Epidermal melanocyte (primary cell): ENCODE measurements around the gene INTS4.
"Not testable (repeated sequence)": the region's sequence is repeated elsewhere in the genome, so short reads cannot be mapped to it uniquely, and the experiment has no call there.

Experiments
- DNase-seq: peaks from one replicate; pipeline ENCODE4 v3.0.0; 2011; ENCODE audit warnings: low spot score; ENCODE audit not compliant: insufficient read length

INTS4 gene

DNA sequence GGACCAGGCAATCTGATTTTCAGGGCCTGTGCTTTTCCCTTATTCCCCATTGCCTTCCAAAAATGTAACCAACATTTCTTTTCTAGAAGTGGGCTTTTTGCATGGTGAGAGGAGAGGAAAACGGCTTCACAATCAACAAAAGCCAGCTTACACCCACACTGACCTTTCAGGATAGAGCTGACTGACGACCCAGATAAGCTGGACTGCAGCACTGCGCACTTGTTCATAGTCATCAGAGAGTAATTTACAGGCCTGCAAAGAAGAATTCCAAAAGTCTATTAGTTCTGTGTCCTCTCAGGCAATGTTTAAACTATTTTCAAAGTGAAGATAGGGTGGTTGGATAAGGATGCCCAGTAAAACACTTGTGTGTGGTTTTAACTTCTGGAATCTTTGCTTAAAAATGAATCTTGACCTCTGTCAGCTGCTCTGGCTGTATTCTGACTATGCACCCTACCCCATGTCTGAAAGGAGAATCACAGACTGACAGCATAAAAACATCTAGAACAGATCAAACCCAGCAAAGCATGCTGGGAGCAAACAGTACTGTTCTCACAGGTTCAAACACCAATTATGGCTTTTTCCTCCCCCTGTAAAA is 35.8 kb downstream of the INTS4 start:
- DNase-seq, result not testable (repeated sequence)

DNA sequence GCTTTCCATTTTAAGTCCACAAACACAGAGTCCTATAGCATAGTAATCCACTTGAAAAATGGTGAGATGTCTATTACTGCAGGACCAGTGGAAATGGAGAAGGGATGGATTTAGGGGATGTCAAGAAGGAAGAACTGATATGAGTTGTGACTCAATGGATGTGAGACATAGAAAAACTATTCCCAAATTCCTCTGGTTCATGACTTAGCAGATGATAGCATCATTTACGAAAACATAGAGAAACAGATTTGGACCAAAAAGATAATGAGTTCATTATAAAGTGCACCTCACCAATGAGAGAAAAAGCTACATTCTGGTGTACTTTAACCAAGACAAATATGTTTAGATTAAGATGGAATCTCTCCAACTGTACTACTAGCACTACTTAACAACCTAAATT is 51.2 kb downstream of the INTS4 start:
- DNase-seq, result not testable (repeated sequence)

DNA sequence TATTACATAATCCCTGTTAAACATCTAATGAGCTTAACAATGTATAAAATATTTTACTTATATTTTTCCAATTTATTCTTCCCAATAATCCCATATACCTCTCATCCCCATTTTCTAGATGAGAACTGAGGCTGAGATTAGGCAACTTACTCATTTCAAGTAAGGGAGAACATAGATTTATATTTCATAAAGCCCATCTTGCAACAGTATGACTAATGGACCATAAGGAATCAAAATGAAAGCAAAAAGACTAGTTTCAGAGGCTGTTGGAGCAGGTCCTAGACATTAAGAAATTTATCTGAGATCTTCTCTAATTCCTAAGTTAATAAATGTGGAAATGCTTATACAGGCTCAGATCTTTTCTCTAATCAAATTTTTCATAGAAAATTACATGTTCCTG is 52.0 kb downstream of the INTS4 start:
- DNase-seq, result not testable (repeated sequence)

DNA sequence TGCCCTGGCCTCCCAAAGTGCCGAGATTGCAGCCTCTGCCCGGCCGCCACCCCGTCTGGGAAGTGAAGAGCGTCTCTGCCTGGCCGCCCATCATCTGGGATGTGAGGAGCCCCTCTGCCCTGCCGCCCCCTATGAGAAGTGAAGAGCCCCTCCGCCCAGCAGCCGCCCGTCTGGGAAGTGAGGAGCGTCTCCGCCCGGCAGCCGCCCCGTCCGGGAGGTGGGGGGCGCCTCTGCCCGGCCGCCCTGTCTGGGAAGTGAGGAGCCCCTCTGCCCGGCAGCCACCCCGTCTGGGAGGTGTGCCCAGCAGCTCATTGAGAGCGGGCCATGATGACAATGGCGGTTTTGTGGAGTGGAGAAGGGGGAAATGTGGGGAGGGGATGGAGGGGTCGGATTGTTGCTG is 60.9 kb downstream of the INTS4 start:
- not testable (repeated sequence) for DNase-seq

DNA sequence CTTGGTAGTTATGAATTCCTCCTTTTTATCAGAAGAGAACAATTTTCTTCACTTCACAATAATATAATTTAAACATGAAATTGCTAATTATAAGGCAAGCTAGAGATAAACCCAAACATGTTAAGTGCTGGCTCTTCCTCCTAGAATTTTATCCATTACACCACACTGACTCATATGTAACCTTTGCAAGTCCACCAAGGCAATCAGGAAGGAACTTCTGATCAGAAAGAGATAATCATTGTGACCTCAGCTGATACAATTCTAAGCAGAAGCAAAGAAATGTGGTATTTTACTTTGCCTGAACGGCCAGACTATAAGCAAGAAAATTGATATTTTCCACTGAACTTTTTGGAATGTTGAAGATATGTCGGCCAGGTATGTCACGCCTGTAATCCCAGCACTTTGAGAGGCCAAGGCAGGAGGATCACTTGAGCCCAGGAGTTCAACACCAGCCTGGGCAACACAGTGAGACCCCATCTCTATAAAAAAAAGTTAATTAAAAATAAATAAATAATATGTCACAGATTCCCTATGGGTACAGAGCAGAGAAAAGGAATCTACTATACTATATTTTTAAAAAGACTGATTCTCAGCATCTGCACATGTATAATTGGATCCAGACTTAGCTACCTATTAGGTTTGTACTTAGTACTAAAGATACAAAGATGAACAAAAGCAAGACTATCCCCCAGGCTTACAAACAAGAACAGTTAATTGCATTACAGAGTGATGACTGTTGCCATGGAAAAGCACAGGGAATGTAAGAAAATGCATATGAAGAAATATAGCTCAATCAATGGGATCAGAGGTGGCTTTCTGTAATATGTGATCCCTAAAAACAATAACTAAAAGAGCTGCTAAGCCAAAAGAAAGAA is 63.9 kb downstream of the INTS4 start:
- not testable (repeated sequence) for DNase-seq

DNA sequence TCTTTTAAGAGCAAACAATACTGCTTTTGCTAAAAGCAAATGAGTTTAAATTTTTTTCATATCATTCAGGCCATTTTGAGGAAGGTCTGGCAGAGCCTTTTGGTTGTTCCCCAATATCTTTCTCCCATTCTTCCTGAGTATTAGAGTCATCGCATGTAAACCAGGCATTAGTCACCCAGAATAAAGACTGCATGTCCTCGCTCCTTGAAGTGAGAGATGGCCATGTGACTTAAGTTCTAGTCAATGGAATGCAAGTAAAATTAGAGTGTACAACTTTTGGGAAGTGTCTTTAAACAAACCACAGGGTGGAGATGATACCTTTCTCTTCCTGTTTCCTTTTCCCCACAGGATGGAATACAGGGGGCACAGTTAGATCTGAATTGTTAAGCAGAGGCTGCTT is 76.8 kb downstream of the INTS4 start:
- DNase-seq, result not testable (repeated sequence)

DNA sequence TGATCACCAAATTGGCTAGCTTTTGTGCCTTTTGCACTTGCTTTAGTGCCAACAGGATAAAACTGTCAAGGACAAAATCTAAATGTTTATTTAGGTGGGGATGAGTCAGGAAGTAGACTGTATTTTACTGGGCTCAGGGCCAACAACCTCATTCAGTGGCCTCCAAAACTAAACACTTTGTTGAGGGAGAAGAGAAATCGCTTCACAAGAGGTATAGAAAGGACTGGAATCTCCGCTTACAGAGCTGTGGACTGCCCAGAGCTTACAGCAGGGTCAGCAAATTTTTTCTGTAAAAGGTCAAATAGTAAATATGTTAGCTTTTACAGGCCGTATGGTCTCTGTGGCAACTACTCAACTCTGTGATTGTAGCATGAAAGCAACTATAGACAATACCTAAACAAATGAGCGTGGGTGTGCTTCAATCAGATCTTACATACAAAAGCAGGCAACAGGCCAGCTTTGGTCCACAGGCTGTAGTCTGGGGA is 80.1 kb downstream of the INTS4 start:
- not testable (repeated sequence) for DNase-seq

DNA sequence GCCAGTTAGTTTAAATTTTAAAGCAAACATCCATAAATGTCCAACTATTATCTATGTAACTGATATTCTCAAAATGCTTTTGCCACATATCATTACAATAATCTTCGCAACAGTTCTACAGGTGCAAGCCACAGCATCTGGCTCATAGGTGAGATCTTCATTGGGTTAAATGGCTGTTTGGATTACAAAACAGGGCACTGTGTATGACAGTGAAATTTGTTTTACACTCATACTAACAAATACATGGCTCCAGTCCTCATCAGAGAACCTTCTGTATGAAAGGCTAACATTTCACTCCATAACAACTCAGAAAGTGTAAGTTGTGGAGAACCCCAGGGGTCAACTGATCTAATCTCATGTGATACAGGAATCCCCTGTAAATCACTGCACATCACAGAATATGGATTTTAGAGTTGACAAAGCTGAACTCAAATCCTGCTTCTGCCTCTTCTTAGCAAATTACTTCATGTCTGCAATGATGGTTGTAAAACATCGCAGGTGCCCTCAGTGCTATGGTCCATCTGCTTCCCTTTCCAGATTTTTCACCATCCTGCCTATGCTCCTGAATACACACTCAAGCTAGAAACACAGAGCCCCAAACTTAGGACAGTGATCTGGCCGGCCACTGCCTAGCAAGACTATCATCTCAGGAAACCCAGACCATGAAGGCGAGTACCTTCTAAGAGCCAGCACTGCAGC is 80.7 kb downstream of the INTS4 start:
- not testable (repeated sequence) for DNase-seq

DNA sequence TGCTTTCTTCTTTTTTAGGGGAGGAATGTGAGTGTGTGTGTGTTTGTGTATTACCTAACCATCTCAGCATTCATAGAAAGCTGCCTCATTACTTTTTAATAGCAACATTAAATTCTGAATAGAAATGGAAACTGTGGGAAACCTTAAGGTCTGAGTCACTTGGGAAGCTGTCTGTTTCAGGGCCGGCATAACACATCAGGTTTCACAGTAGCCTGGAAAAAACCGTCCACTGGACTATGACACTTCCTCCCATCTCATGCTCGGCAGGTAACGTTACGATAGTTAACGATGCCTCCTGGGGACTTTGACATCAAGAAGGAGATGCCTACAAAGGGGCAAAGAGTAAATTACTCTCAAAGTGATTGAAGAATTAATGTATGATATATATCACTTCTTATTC is 83.6 kb downstream of the INTS4 start:
- not testable (repeated sequence) for DNase-seq

DNA sequence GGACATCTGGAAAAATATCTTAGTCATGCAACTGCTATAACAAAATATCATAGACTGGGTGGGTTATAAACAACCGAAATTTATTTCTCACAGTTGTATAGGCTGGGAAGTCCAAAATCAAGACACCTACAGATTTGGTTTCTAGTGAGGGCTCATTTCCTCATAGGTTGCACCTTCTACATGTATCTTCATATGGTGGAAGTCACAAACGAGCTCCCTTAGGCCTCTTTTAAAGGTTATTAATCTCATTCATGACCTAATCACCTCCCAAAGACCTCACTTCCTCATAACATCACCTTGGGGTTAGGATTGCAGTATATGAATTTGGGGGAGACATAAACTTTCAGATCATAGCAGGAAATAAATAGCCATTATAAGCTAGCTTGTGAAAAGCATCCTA is 85.2 kb downstream of the INTS4 start:
- DNase-seq, result no peak

DNA sequence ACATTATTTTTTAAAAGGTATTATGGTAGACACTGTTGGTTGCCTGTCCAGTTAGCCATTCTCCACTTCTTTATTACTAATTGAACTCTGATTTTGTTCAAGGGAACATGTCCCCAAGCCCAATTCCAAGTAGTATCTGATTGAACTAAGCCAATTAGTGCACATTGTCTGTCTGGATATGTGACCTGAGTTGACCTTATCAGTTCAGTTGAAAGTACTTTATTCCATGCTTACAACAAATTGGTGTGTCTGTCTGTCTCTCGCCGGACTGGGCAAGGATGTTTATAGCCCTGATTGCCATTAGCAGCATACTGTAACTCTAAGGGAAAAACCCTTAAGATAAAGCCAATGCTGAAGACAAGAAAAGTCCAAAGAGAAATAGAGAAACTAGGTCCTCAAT is 85.6 kb downstream of the INTS4 start:
- DNase-seq, result no peak

DNA sequence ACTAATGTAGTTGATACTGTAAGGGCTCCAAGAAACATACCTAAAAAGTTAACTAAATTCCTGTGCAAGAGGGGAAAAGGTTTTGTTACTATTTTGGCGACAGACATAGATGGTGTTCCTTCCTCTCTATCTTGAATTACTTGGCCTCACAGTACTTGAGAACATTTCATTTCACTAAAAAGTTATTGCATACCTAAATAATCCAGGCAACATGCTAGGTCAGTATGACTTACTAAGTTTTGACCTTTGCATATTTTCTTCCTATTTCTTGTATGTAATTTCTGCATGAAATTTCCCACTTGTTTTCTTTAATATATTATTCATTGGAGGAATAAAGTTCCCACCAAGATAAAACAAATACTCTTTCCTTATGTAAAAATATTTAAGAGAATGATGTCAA is 99.5 kb downstream of the INTS4 start:
- not testable (repeated sequence) for DNase-seq

DNA sequence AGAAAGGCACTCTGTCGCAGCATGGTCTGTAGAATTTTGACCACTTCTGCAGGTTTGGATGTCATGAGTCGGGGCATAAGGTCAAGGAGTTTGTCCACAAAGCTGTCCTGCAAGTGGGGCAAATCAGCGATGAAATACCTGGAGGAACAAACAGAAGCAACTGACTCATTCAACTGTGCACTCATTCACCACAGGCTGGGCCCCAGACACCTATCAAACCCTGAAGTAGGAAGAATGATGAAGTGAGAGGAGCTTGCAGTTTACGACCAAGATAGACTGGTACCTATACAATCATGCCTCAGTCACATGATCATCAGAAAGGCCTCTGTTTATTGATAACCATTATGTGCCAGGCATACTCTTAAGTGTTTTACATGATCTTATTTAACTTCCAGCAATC is 102.8 kb downstream of the INTS4 start:
- not testable (repeated sequence) for DNase-seq

DNA sequence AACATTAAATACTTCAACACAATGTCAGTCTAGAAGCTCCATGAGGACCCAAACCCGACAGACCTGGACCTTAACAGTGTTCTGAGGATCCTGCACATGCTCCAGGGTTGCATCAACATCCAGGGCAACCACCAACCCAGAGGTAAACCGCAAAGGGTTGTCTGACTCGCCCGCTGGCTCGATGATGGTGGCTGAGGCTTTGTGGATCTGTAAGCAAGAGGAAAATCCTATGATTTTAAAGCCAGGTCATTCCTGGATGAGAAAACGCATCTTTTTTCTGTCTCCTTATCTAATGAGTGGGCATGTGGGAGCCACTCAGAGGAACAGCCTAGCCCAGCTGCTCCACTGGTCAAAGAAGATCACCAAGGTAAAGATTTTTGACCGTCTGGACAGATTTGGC is 103.2 kb downstream of the INTS4 start:
- not testable (repeated sequence) for DNase-seq

DNA sequence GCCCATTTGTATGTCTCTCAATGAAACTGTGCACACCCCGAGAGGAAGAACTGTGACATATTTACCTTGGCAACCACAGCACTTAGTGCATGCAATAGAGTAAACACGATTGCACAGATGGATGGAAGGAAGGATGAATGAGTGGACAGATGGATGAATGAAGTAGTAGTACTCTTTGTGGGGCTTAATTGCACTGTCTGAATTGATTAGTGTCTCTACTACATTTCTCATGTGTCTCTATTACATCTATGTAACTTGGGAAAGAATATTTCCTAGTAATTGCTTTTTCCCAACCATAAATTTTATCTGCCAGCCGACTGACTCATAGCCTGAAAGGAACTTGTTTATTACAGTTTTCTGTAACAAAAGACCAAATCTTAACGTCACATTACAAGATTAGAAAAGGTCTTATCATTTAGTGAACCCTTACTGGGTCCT is 103.8 kb downstream of the INTS4 start:
- DNase-seq, result not testable (repeated sequence)

DNA sequence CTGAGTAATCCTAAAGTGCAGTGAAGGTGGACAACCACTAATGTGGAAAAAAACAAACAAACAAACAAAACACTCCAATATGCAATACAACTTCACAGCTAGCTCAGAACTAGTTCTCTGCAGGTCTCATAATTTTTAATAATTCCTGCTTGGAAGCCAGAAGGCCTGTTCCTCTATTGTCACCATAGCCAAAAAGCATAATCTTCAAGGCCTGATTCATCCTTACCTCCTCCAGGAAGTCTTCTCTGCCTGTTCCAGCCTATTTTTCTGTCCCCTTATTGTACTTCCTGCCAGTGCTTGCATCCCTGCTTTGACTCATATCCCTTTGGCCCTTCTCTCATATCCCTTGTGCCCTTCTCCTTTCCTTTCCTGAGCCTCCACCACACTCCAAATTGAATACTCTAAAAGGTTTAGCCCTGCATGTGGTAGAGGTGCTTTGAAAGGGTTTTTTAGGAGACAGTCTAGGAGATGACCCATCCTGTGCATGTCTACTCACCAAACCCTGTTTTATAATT is 104.3 kb downstream of the INTS4 start:
- DNase-seq, result not testable (repeated sequence)

DNA sequence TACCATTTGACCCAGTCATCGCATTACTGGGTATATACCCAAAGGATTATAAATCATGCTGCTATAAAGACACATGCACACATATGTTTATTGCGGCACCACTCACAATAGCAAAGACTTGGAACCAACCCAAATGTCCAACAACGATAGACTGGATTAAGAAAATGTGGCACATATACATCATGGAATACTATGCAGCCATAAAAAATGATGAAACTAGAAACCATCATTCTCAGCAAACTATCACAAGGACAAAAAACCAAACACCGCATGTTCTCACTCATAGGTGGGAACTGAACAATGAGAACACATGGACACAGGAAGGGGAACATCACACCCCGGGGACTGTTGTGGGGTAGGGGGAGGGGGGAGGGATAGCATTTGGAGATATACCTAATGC is 105.4 kb downstream of the INTS4 start:
- not testable (repeated sequence) for DNase-seq

DNA sequence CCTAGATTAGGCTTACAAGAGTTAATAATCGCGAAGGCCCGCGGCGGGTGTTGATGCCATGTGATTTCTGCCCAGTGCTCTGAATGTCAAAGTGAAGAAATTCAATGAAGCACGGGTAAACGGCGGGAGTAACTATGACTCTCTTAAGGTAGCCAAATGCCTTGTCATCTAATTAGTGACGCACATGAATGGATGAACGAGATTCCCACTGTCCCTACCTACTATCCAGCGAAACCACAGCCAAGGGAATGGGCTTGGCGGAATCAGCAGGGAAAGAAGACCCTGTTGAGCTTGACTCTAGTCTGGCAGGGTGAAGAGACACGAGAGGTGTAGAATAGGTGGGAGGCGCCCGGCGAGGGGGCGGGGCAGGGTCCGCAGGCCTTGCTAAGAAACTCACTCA is 108.1 kb downstream of the INTS4 start:
- no peak for DNase-seq

DNA sequence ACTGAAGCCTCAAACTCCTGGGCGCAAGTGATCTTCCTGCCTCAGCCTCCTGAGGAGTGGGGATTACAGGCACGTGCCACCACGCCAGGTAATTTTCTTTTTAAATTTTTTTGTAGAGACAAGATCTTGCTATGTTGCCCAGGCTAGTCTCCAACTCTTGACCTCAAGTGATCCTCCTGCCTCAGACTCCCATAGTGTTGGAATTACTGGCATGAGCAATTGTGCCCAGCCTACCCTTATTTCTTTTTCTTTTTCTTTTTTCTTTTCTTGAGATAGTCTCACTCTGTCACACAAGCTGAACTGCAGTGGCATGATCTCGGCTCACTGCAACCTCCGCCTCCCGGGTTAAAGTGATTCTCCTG is 109.7 kb downstream of the INTS4 start:
- no peak for DNase-seq

DNA sequence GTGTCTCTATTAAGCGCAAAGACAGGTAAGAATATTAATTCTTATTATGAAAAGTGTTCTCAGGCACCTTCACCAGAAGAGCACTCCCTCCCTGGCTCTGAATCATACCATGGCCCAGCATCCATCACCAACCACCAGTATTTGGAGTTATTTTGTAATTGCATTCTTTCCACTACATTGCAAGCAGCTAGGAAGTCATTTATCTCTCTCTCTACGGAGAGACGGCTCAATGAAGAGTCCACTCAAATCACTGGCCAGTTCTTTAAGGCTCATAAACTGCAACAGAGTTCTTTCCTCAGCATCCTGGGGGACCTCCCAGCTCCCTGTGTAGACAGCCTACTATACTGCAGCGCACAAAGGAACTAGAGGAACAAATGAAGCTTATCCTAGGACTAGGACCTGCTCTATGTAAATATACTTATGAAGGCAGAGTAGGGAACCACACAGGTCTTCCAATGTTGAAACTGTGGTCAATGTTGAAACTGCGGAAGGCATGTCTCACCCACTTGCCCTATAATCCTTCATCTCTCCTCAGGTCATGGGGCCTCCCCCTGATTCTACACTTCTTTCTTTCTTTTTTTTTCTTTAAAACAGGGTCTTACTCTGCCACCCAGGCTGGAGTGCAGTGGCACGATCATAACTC is 110.2 kb downstream of the INTS4 start:
- DNase-seq, result no peak

DNA sequence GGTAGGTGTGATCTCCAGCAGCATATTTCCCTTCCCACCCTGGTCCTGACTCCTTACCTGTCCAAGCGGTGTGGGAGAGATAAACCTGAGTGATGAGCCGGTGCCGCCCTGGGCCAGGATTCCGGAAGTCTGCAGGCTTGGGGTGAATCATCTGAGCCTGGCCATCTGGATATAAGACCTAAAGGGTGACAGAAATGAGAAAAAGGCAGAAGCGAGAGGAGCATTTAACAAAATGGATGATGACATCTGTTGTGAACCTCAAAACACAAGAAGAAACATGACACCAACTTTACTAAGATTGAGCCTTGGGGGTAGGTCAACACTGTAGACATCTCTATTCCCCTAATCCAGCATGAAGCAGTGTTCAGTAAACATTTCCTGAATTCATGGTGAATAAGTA is 110.7 kb downstream of the INTS4 start:
- DNase-seq, result no peak
